HCT116 (cell line): ENCODE measurements around the gene RCSD1. TPM values are rescaled to one million over a fixed set of nuclear protein-coding genes. Genes with fewer than 3 reads are reported as not detected.

Experiments
- ATAC-seq: fragments of 200-7000 bp; cut with Tn5 transposase; 2 replicates; pipeline ENCODE4 v1.9.1; 2020; ENCODE audit warnings: mild to moderate bottlenecking, moderate library complexity
- BruUV-seq: library from RNA; stranded (reverse); fragments of 400-500 nt; replicated peaks from 2 replicates; lab custom pipeline; 2021; lab: Mats Ljungman, UMichigan
- CTCF ChIA-PET: fragments of 300-600 bp; sonication (Branson Sonifier 250); formaldehyde crosslinking; loops from one replicate; lab custom pipeline; 2021; ENCODE audit warnings: antibody characterized with exemption; lab: Charles Lee
- POLR2A ChIA-PET: fragments of 300-600, 350-600 bp; sonication (Branson Sonifier 250); formaldehyde crosslinking; loops from one replicate; lab custom pipeline; 2021; ENCODE audit warnings: antibody characterized with exemption; lab: Charles Lee
- RAD21 ChIA-PET, 2 experiments: fragments of 300-600 bp; sonication (Branson Sonifier 250); formaldehyde crosslinking; loops; one replicate each; lab custom pipeline; 2023; ENCODE audit warnings: low total read pairs in 2 of 2; ENCODE audit not compliant: uncharacterized antibody in 2 of 2, unreplicated experiment in 2 of 2, low non-redundant PET in 1 of 2; lab: Charles Lee
- DNase-seq: peaks from one replicate; pipeline ENCODE4 v3.0.0-alpha.2; 2010; ENCODE audit warnings: low read depth, low spot score
- H2AFZ ChIP-seq: fragments of 200-600 bp; shearing (Covaris generic), sonication (generic); 2 replicates; pipeline ENCODE4 v1.6.1; 2017; ENCODE audit warnings: low read depth, mixed run types, mixed read lengths, antibody characterized with exemption, low read length; ENCODE audit not compliant: poor library complexity, severe bottlenecking
- H3K27ac ChIP-seq: 2 replicates; pipeline ENCODE4 v1.5.1; 2012; ENCODE audit warnings: low read depth, low read length
- H3K27me3 ChIP-seq: fragments of 200-600 bp; sonication (generic); 2 replicates; pipeline ENCODE4 v1.6.1; 2016; ENCODE audit warnings: mixed run types, low read length, mixed read lengths; ENCODE audit not compliant: insufficient read depth
- H3K36me3 ChIP-seq, 2 experiments: fragments of 200-500 bp in 1 of 2; fragments of 200-600 bp in 1 of 2; sonication (Bioruptor generic) in 1 of 2; sonication (generic) in 1 of 2; 2 replicates each; pipeline versions ENCODE4 v1.5.1 to v1.6.1; 2014 to 2016; ENCODE audit warnings: low read length in 2 of 2, inconsistent platforms in 1 of 2, mixed read lengths in 1 of 2, mixed run types in 1 of 2; ENCODE audit not compliant: insufficient read depth in 2 of 2, control insufficient read depth in 1 of 2
- H3K4me1 ChIP-seq, 2 experiments: fragments of 200-600 bp in 1 of 2; sonication (generic) in 1 of 2; 2 replicates each; pipeline versions ENCODE4 v1.5.1 to v1.6.1; 2012 to 2017; ENCODE audit warnings: low read length in 2 of 2, inconsistent platforms in 1 of 2, mild to moderate bottlenecking in 1 of 2, mixed read lengths in 1 of 2, mixed run types in 1 of 2, moderate library complexity in 1 of 2; ENCODE audit not compliant: insufficient read depth in 2 of 2, control insufficient read depth in 1 of 2
- H3K4me2 ChIP-seq: fragments of 200-600 bp; sonication (generic); 2 replicates; pipeline ENCODE4 v1.6.1; 2017; ENCODE audit warnings: mixed run types, low read length, mixed read lengths
- H3K4me3 ChIP-seq, 2 experiments: fragments of 200-600 bp in 1 of 2; sonication (generic) in 1 of 2; replicated peaks in 1 of 2; 2 replicates each; pipeline ENCODE4 v1.5.1; 2011 to 2016; ENCODE audit warnings: low read length in 2 of 2, control low read depth in 1 of 2, low read depth in 1 of 2, mild to moderate bottlenecking in 1 of 2, mixed read lengths in 1 of 2, mixed run types in 1 of 2
- H3K79me2 ChIP-seq: fragments of 200-600 bp; sonication (generic); 2 replicates; pipeline ENCODE4 v1.6.1; 2017; ENCODE audit warnings: mild to moderate bottlenecking, mixed run types, low read length, moderate library complexity, mixed read lengths; ENCODE audit not compliant: insufficient read depth
- H3K9ac ChIP-seq: fragments of 200-600 bp; sonication (generic); 2 replicates; pipeline ENCODE4 v1.6.1; 2016; ENCODE audit warnings: low read length, mixed read lengths
- H3K9me2 ChIP-seq: fragments of 200-600 bp; sonication (generic), shearing (Covaris generic); 2 replicates; pipeline ENCODE4 v1.6.1; 2017; ENCODE audit warnings: mixed run types, mild to moderate bottlenecking, moderate library complexity; ENCODE audit not compliant: insufficient read depth
- H3K9me3 ChIP-seq, 2 experiments: fragments of 200-500 bp in 1 of 2; fragments of 200-600 bp in 1 of 2; sonication (Bioruptor generic) in 1 of 2; sonication (generic) in 1 of 2; 2 replicates each; pipeline ENCODE4 v1.6.1; 2014 to 2017; ENCODE audit warnings: low read length in 2 of 2, mixed read lengths in 2 of 2, inconsistent platforms in 1 of 2, low read depth in 1 of 2, mild to moderate bottlenecking in 1 of 2, mixed run types in 1 of 2, moderate library complexity in 1 of 2; ENCODE audit not compliant: control insufficient read depth in 1 of 2, insufficient read depth in 1 of 2
- H4K20me1 ChIP-seq: fragments of 200-600 bp; sonication (generic), shearing (Covaris generic); 2 replicates; pipeline ENCODE4 v1.6.1; 2017; ENCODE audit warnings: mixed run types, mild to moderate bottlenecking, moderate library complexity; ENCODE audit not compliant: insufficient read depth
- ATF3 ChIP-seq: IDR thresholded peaks from 2 replicates; pipeline ENCODE4 v1.6.1; 2012
- CEBPB ChIP-seq: IDR thresholded peaks from 2 replicates; pipeline ENCODE4 v1.6.1; 2012; ENCODE audit warnings: low read depth
- ELF1 ChIP-seq: IDR thresholded peaks from 2 replicates; pipeline ENCODE4 v1.6.1; 2012; ENCODE audit warnings: low read depth, borderline replicate concordance
- EZH2 ChIP-seq: fragments of 200-600 bp; sonication (generic); IDR thresholded peaks from 2 replicates; pipeline ENCODE4 v1.6.1; 2017; ENCODE audit warnings: antibody characterized with exemption, mixed run types
- EZH2phosphoT487 ChIP-seq: fragments of 200-600 bp; IDR thresholded peaks from 2 replicates; pipeline ENCODE4 v1.6.1; 2018; ENCODE audit warnings: antibody characterized with exemption, borderline replicate concordance
- JUND ChIP-seq: IDR thresholded peaks from 2 replicates; pipeline ENCODE4 v1.6.1; 2012
- POLR2AphosphoS5 ChIP-seq: IDR thresholded peaks from 2 replicates; pipeline ENCODE4 v1.6.1; 2011; ENCODE audit warnings: mild to moderate bottlenecking, low read depth, low read length, moderate library complexity
- SP1 ChIP-seq: IDR thresholded peaks from 2 replicates; pipeline ENCODE4 v1.6.1; 2012; ENCODE audit warnings: low read depth
- SRF ChIP-seq: IDR thresholded peaks from 2 replicates; pipeline ENCODE4 v1.6.1; 2012; ENCODE audit warnings: low read depth
- YY1 ChIP-seq: IDR thresholded peaks from 2 replicates; pipeline ENCODE4 v1.6.1; 2011; ENCODE audit warnings: low read length, low read depth, moderate library complexity, mild to moderate bottlenecking; ENCODE audit not compliant: insufficient replicate concordance; ENCODE audit errors: extremely low read depth
- ZFX ChIP-seq: fragments of 450-650 bp; IDR thresholded peaks from 2 replicates; pipeline ENCODE4 v1.6.1; 2017
- intact Hi-C: fragments of 100-400 bp; cut with micrococcal nuclease; formaldehyde crosslinking; loops from 2 replicates; pipeline ENCODE4 v1.10.0; 2022
- total RNA-seq: library from RNA; stranded (reverse); gene quantifications from one replicate; pipeline ENCODE4 v1.2.1, GENCODE V29; 2021; ENCODE audit not compliant: unreplicated experiment

Gene RCSD1
- total RNA-seq, 1 experiment from 2014 or later, result 0.15 TPM

- ChIA-PET POLR2A (no interaction called here), RAD21 (no interaction called here), CTCF (interaction anchor here (1.0 kb wide), 1 partner anchor 360 kb away, joined by 3 read pairs; no protein-coding TSS in a partner anchor)
- H3K36me3 ChIP-seq, result no peaks in the 10 kb centered on the region
- no peaks in the 10 kb centered on the region for H3K9me2 ChIP-seq
- DNase-seq (no peak), ATAC-seq (peak; percentile 58)
- intact Hi-C loops, result no loop called here
- peak overlapping the region; percentile 76 for H3K9ac ChIP-seq
- H3K27ac ChIP-seq, result peak overlapping the region; percentile 71
- H3K79me2 ChIP-seq, result peaks cover 49% of the 10 kb centered on the region
- peak overlapping the region; percentile 54 to 78 for H3K4me3 ChIP-seq
- no peaks in the 10 kb centered on the region for H3K27me3 ChIP-seq
- no peaks in the 10 kb centered on the region for H3K9me3 ChIP-seq
- BruUV-seq, result no TSS peak
- peaks cover 12 to 27% of the 10 kb centered on the region in 2 experiments; a peak in 3 of 4 replicates for H3K4me1 ChIP-seq
- H4K20me1 ChIP-seq, result no peaks in the 10 kb centered on the region; the same call in 1 of the 2 replicates
- H2AFZ ChIP-seq, result no peak overlapping the region
- peak overlapping the region; percentile 86 for H3K4me2 ChIP-seq
- TF ChIP-seq ZFX (peak; percentile 75), SRF (no peak)
These were observed 92.3 kb downstream of the RCSD1 start for GRCh38 chr1:167722152-167722869.

GRCh38 chr1:167722870-167723251 is 92.8 kb downstream of the RCSD1 start:
- peak overlapping the region; percentile 54 to 78 for H3K4me3 ChIP-seq
- intact Hi-C loops, result no loop called here
- H3K79me2 ChIP-seq, result peaks cover 53% of the 10 kb centered on the region
- no peaks in the 10 kb centered on the region for H3K36me3 ChIP-seq
- peak overlapping the region; percentile 86 for H3K4me2 ChIP-seq
- no peak for TF ChIP-seq JUND
- TF ChIP-seq CEBPB, result no peak
- TF ChIP-seq ATF3, result no peak
- no peak for TF ChIP-seq EZH2
- TF ChIP-seq ELF1, result no peak
- no peak for TF ChIP-seq SP1
- TF ChIP-seq YY1, result no peak
- TF ChIP-seq EZH2phosphoT487, result no peak
- TF ChIP-seq POLR2AphosphoS5, result no peak
- peaks cover 12 to 25% of the 10 kb centered on the region in 2 experiments; a peak in 3 of 4 replicates for H3K4me1 ChIP-seq
- no peaks in the 10 kb centered on the region for H3K9me2 ChIP-seq
- CTCF ChIA-PET, result no interaction called here
- H3K27me3 ChIP-seq, result no peaks in the 10 kb centered on the region
- RAD21 ChIA-PET, result no interaction called here
- POLR2A ChIA-PET, result no interaction called here
- TSS peak; percentile 41 for BruUV-seq
- DNase-seq (no peak), ATAC-seq (no peak)
- H2AFZ ChIP-seq, result no peak overlapping the region
- H3K9ac ChIP-seq, result peak overlapping the region; percentile 76
- H3K27ac ChIP-seq, result peak overlapping the region; percentile 71; the same call in 1 of the 2 replicates
- H4K20me1 ChIP-seq, result no peaks in the 10 kb centered on the region; the same call in 1 of the 2 replicates
- no peaks in the 10 kb centered on the region for H3K9me3 ChIP-seq
